ENCODE results near the gene MYD88. TPM values are rescaled to one million over a fixed set of nuclear protein-coding genes. Genes with fewer than 3 reads are reported as not detected.

The MYD88 gene
- total and polyA plus RNA-seq, 4 donors, result 15.4 to 60.3 (median 44.1) TPM

DNA sequence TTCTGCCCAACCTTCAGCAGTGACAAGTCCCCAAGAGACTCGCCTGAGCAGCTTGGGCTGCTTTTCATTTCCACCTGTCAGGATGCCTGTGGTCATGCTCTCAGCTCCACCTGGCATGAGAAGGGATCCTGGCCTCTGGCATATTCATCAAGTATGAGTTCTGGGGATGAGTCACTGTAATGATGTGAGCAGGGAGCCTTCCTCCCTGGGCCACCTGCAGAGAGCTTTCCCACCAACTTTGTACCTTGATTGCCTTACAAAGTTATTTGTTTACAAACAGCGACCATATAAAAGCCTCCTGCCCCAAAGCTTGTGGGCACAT, 3.5 kb downstream of the MYD88 start:
- TF ChIP-seq HNF4G (IDR thresholded peaks at IDR 0.05) (no peak), RAD21 (IDR thresholded peaks at IDR 0.05) (no peak), YY1 (IDR thresholded peaks at IDR 0.05) (no peak)
- TF ChIP-seq, protein P1, sequence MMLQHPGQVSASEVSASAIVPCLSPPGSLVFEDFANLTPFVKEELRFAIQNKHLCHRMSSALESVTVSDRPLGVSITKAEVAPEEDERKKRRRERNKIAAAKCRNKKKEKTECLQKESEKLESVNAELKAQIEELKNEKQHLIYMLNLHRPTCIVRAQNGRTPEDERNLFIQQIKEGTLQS (IDR thresholded peaks at IDR 0.05), result no peak
- DNase-seq (ENCODE audit: low spot score), result peak; percentile 4
- WGBS, result 96% methylated on average over 2 of the region's 2 CpGs
- Histone ChIP-seq H3K27ac (ENCODE audit: low read depth in 1 of 2, low read length in 2 of 2) (no peak overlapping the region), H3K9me3 (ENCODE audit: control insufficient read depth in 4 of 4, low read length in 3 of 4) (peaks cover 0 to 5% (median 2%) of the 10 kb centered on the region in 4 donors), H3K4me3 (ENCODE audit: low read depth in 1 of 3, low read length in 3 of 3) (no peak overlapping the region), H3K36me3 (ENCODE audit: control insufficient read depth in 4 of 4, insufficient read depth in 3 of 4, low read depth in 1 of 4, low read length in 3 of 4) (peaks cover 2 to 19% (median 16%) of the 10 kb centered on the region in 4 donors), H3K4me1 (ENCODE audit: control insufficient read depth in 4 of 4, insufficient read depth in 4 of 4, low read length in 3 of 4) (peaks cover 4 to 27% (median 20%) of the 10 kb centered on the region in 4 donors), H3K27me3 (ENCODE audit: control insufficient read depth in 4 of 4, insufficient read depth in 4 of 4, low read length in 3 of 4) (no peaks in the 10 kb centered on the region), H3K9ac (ENCODE audit: low read depth in 1 of 2, low read length in 2 of 2) (no peak overlapping the region)

DNA sequence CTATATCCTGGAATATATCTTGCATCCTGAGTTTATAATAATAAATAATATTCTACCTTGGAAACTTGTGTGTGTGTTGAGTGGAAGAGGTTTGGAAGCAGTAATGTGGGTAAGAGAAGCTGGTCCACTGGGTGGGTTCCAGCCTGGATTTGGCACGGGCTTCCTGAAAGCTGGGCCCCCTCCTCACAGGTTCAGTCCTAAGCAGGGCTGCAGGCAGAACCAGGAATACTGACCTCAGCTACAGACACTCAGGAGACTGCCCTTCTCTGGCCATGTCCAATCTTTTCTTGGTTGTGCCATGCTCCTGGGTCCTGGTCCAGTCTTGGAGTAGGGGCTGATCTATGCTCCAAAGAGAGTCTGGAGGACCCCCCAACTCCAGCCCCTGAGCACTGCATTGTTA, 4.5 kb downstream of the MYD88 start:
- no peaks in the 10 kb centered on the region for H3K27me3 ChIP-seq (ENCODE audit: control insufficient read depth in 4 of 4, insufficient read depth in 4 of 4, low read length in 3 of 4)
- peaks cover 0 to 5% (median 2%) of the 10 kb centered on the region in 4 donors for H3K9me3 ChIP-seq (ENCODE audit: control insufficient read depth in 4 of 4, low read length in 3 of 4)
- WGBS, result 96% methylated on average over 1 of the region's 1 CpG
- H3K27ac ChIP-seq (ENCODE audit: low read depth in 1 of 2, low read length in 2 of 2), result no peak overlapping the region
- H3K9ac ChIP-seq (ENCODE audit: low read depth in 1 of 2, low read length in 2 of 2), result no peak overlapping the region
- H3K4me1 ChIP-seq (ENCODE audit: control insufficient read depth in 4 of 4, insufficient read depth in 4 of 4, low read length in 3 of 4), result peaks cover 4 to 21% (median 15%) of the 10 kb centered on the region in 4 donors
- no peak overlapping the region for H3K4me3 ChIP-seq (ENCODE audit: low read depth in 1 of 3, low read length in 3 of 3)
- DNase-seq (ENCODE audit: low spot score), result peak; percentile 6
- TF ChIP-seq RXRA (IDR thresholded peaks at IDR 0.05), result no peak
- TF ChIP-seq, protein P1 (IDR thresholded peaks at IDR 0.05), result no peak
- no peak for TF ChIP-seq HNF4A (conservative IDR thresholded peaks at IDR 0.05)
- no peak for TF ChIP-seq RAD21 (IDR thresholded peaks at IDR 0.05)
- peaks cover 2 to 19% (median 16%) of the 10 kb centered on the region in 4 donors for H3K36me3 ChIP-seq (ENCODE audit: control insufficient read depth in 4 of 4, insufficient read depth in 3 of 4, low read depth in 1 of 4, low read length in 3 of 4)

GRCh38 chr3:38143511-38143910, 5.0 kb downstream of the MYD88 start:
- peaks cover 0 to 5% (median 2%) of the 10 kb centered on the region in 4 donors for H3K9me3 ChIP-seq (ENCODE audit: control insufficient read depth in 4 of 4, low read length in 3 of 4)
- no peak overlapping the region for H3K27ac ChIP-seq (ENCODE audit: low read depth in 1 of 2, low read length in 2 of 2)
- TF ChIP-seq HNF4A (conservative IDR thresholded peaks at IDR 0.05) (no peak), HNF4G (IDR thresholded peaks at IDR 0.05) (no peak), RAD21 (IDR thresholded peaks at IDR 0.05) (no peak), NR2F2 (IDR thresholded peaks at IDR 0.05) (no peak), REST (IDR thresholded peaks at IDR 0.05) (no peak), RXRA (IDR thresholded peaks at IDR 0.05) (no peak), GABPA (IDR thresholded peaks at IDR 0.05 in 1 of 2, conservative IDR thresholded peaks at IDR 0.05 in 1 of 2) (no peak), SP1 (IDR thresholded peaks at IDR 0.05) (no peak), MAX (IDR thresholded peaks at IDR 0.05) (no peak)
- TF ChIP-seq, protein P1 (IDR thresholded peaks at IDR 0.05), result no peak
- TF ChIP-seq, protein P2, sequence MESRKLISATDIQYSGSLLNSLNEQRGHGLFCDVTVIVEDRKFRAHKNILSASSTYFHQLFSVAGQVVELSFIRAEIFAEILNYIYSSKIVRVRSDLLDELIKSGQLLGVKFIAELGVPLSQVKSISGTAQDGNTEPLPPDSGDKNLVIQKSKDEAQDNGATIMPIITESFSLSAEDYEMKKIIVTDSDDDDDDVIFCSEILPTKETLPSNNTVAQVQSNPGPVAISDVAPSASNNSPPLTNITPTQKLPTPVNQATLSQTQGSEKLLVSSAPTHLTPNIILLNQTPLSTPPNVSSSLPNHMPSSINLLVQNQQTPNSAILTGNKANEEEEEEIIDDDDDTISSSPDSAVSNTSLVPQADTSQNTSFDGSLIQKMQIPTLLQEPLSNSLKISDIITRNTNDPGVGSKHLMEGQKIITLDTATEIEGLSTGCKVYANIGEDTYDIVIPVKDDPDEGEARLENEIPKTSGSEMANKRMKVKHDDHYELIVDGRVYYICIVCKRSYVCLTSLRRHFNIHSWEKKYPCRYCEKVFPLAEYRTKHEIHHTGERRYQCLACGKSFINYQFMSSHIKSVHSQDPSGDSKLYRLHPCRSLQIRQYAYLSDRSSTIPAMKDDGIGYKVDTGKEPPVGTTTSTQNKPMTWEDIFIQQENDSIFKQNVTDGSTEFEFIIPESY (IDR thresholded peaks at IDR 0.05), result no peak
- no peaks in the 10 kb centered on the region for H3K27me3 ChIP-seq (ENCODE audit: control insufficient read depth in 4 of 4, insufficient read depth in 4 of 4, low read length in 3 of 4)
- 85% methylated on average over 3 of the region's 3 CpGs for WGBS
- peak; percentile 23 for DNase-seq (ENCODE audit: low spot score)
- H3K36me3 ChIP-seq (ENCODE audit: control insufficient read depth in 4 of 4, insufficient read depth in 3 of 4, low read depth in 1 of 4, low read length in 3 of 4), result peaks cover 2 to 19% (median 16%) of the 10 kb centered on the region in 4 donors
- H3K4me3 ChIP-seq (ENCODE audit: low read depth in 1 of 3, low read length in 3 of 3), result no peak overlapping the region
- H3K9ac ChIP-seq (ENCODE audit: low read depth in 1 of 2, low read length in 2 of 2), result no peak overlapping the region
- H3K4me1 ChIP-seq (ENCODE audit: control insufficient read depth in 4 of 4, insufficient read depth in 4 of 4, low read length in 3 of 4), result peaks cover 4 to 18% (median 13%) of the 10 kb centered on the region in 4 donors

All from liver (tissue), 9 donors.